ENCODE results near the gene MINDY3. TPM values are rescaled to one million over a fixed set of nuclear protein-coding genes. Genes with fewer than 3 reads are reported as not detected.
A peak's percentile ranks its signal among the peaks of the same experiment; 100 is the strongest.

The MINDY3 gene
- total and polyA plus RNA-seq, 10 donors, result 16.1 to 35.0 (median 30.0) TPM

DNA sequence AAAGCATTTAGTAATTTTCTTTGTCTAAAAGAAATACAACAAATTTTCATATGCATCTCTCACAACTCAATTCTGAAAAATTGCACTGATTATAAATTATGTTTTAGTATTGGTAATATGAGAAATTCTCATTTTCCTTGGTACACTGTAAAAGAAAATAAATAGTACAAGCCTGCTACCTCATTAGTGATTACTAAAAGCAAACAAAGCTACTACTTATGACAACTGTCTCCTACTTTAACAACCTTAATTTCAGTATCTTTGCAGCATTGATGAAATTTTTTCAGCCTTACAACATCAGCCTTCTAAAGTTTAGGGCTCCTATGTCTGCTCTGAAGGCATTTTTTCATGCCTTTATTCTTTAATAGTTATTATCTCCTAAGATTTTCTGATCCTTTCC is 65.7 kb downstream of the MINDY3 start:
- intact Hi-C loops (cut with DNase I; ENCODE audit: low total_unique reads), result no loop called here
- Histone ChIP-seq H3K36me3 (peaks cover 0 to 71% (median 8%) of the 10 kb centered on the region in 6 donors), H3K4me1 (peaks cover 0 to 10% (median 0%) of the 10 kb centered on the region in 6 donors), H3K9me3 (no peaks in the 10 kb centered on the region), H3K27me3 (replicated peaks in 1 of 7) (no peaks in the 10 kb centered on the region), H3K27ac (no peak overlapping the region), H3K4me3 (no peak overlapping the region)
- TF ChIP-seq, protein P1, sequence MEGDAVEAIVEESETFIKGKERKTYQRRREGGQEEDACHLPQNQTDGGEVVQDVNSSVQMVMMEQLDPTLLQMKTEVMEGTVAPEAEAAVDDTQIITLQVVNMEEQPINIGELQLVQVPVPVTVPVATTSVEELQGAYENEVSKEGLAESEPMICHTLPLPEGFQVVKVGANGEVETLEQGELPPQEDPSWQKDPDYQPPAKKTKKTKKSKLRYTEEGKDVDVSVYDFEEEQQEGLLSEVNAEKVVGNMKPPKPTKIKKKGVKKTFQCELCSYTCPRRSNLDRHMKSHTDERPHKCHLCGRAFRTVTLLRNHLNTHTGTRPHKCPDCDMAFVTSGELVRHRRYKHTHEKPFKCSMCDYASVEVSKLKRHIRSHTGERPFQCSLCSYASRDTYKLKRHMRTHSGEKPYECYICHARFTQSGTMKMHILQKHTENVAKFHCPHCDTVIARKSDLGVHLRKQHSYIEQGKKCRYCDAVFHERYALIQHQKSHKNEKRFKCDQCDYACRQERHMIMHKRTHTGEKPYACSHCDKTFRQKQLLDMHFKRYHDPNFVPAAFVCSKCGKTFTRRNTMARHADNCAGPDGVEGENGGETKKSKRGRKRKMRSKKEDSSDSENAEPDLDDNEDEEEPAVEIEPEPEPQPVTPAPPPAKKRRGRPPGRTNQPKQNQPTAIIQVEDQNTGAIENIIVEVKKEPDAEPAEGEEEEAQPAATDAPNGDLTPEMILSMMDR (IDR thresholded peaks at IDR 0.05 in 8 of 11, conservative IDR thresholded peaks at IDR 0.05 in 3 of 11), result no peak
- TF ChIP-seq POLR2AphosphoS5 (IDR thresholded peaks at IDR 0.05) (no peak), POLR2A (IDR thresholded peaks at IDR 0.05) (no peak)
- DNase-seq, result no peak

DNA sequence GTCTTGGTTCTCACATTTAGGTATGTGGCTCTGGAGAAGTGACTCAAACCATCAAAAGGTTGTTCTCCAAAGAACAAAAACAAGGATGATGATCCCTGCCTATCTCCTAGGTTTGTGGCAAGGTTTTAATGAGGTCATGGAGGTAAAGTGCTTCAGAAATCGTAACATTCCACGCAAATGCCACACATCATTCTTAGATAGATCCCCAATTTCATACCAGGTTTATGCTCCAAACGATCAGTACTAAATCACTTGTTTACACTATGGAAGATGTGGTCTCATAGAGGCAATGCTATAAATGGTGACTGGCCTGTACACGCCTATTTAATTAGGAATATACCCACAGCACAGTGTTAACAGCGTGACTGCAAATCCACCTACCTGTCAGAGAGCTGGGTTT is 66.6 kb downstream of the MINDY3 start:
- H3K4me1 ChIP-seq, result peaks cover 0 to 10% (median 0%) of the 10 kb centered on the region in 6 donors
- no peaks in the 10 kb centered on the region for H3K27me3 ChIP-seq (replicated peaks in 1 of 7)
- H3K36me3 ChIP-seq, result peaks cover 0 to 75% (median 11%) of the 10 kb centered on the region in 6 donors
- no peak overlapping the region for H3K4me3 ChIP-seq
- no peak for DNase-seq
- no peaks in the 10 kb centered on the region for H3K9me3 ChIP-seq
- 96 to 99% (median 97%) methylated on average over 5 of the region's 5 CpGs for WGBS, 5 donors
- intact Hi-C loops (cut with DNase I; ENCODE audit: low total_unique reads), result no loop called here
- H3K27ac ChIP-seq, result no peak overlapping the region
- TF ChIP-seq POLR2AphosphoS5 (IDR thresholded peaks at IDR 0.05) (no peak), POLR2A (IDR thresholded peaks at IDR 0.05) (no peak)
- TF ChIP-seq, protein P1 (IDR thresholded peaks at IDR 0.05 in 8 of 11, conservative IDR thresholded peaks at IDR 0.05 in 3 of 11), result no peak

DNA sequence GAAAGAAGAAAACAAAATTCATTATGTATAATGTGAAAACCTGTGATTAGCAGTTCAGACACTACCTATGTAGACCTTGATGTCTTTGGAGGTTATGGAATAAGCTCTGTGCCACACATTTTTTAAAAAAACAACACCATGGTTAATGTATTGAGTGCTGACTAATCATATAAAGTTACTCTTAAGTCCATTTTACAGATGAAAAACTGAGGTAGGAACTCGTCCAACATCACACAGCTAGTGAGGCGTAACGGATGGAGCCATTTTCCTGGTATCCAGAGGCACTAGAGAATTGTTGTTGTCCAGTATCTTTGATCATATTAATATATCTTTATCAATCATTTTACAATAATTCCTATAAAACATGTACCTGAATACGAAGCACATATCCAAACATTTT is 67.5 kb downstream of the MINDY3 start:
- intact Hi-C loops (cut with DNase I; ENCODE audit: low total_unique reads), result no loop called here
- DNase-seq, result no peak
- Histone ChIP-seq H3K27me3 (replicated peaks in 1 of 7) (no peaks in the 10 kb centered on the region), H3K27ac (peak overlapping the region in 1 of 8 donors; percentile 17), H3K36me3 (peaks cover 0 to 77% (median 20%) of the 10 kb centered on the region in 6 donors), H3K4me1 (peaks cover 0 to 10% (median 0%) of the 10 kb centered on the region in 6 donors), H3K9me3 (no peaks in the 10 kb centered on the region), H3K4me3 (no peak overlapping the region)
- 93 to 99% (median 98%) methylated on average over 4 of the region's 4 CpGs for WGBS, 5 donors
- no peak for TF ChIP-seq POLR2AphosphoS5 (IDR thresholded peaks at IDR 0.05)

DNA sequence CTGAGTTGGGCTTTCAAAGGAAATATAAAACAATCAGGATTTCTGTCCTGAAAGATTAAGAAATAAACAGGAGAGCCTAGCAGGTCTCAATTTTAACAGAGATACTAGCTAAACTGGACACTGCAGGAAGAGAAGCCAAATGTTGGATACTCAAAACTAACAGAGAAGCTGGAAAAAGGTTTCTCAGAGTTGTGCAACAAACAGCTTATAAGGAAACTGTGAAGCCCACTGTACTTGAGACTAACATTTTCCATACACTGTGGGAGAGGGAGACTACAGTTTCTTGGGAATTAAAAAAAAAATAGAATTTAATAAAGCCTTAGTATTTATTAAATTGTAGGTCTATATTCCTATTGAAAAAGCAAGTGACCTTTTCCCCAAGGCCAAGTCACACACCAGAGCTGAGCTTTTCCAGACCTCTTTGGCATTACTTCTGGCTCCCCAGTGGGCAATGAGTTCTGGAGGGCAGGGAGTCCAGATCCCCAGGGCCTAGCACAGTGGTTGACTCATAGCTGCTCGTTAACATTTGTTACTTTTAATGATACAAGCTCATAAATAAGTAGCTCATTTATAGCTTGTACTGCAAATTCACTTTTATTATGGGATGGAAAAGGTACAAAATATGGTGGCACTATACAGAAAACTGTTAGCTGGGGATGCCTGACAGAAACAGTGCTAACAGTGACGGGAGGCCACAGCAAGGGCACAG is 68.3 kb downstream of the MINDY3 start:
- Histone ChIP-seq H3K4me1 (peaks cover 0 to 10% (median 0%) of the 10 kb centered on the region in 6 donors), H3K36me3 (peaks cover 0 to 85% (median 27%) of the 10 kb centered on the region in 6 donors), H3K27ac (peak overlapping the region in 3 of 8 donors; percentile 15 to 42 (median 17)), H3K27me3 (replicated peaks in 1 of 7) (no peaks in the 10 kb centered on the region), H3K4me3 (no peak overlapping the region), H3K9me3 (no peaks in the 10 kb centered on the region)
- 72 to 90% (median 86%) methylated on average over 2 of the region's 2 CpGs for WGBS, 5 donors
- intact Hi-C loops (cut with DNase I; ENCODE audit: low total_unique reads), result no loop called here
- DNase-seq, result no peak
- TF ChIP-seq, protein P1 (IDR thresholded peaks at IDR 0.05 in 8 of 11, conservative IDR thresholded peaks at IDR 0.05 in 3 of 11), result no peak
- TF ChIP-seq POLR2AphosphoS5 (IDR thresholded peaks at IDR 0.05) (no peak), POLR2A (IDR thresholded peaks at IDR 0.05) (no peak)

Measured in spleen (tissue), 11 donors.